H1 (cell line): ENCODE data around the gene PROCR. TPM values are rescaled to one million over a fixed set of nuclear protein-coding genes. Genes with fewer than 3 reads are reported as not detected.

Experiments
- CTCF ChIA-PET: fragments of 300-600 bp; sonication (Branson Sonifier 250); formaldehyde crosslinking; loops from one replicate; lab custom pipeline; 2021; ENCODE audit not compliant: partially characterized antibody; lab: Charles Lee
- POLR2A ChIA-PET: fragments of 300-600 bp; sonication (Branson Sonifier 250); formaldehyde crosslinking; loops from one replicate; lab custom pipeline; 2021; ENCODE audit warnings: inconsistent platforms; ENCODE audit not compliant: partially characterized antibody; lab: Charles Lee
- DNase-seq, 2 experiments: peaks; one replicate each; pipeline versions ENCODE4 v3.0.0 to v3.0.0-alpha.2; 2010 to 2022; ENCODE audit warnings: low spot score in 2 of 2, low read depth in 1 of 2, mixed read lengths in 1 of 2
- FAIRE-seq: peaks from 2 replicates; lab custom pipeline; 2011; peaks lifted over from hg19 to GRCh38; lab: Jason Lieb, UNC
- H2AFZ ChIP-seq: 2 replicates; pipeline ENCODE4 v1.8.1; 2012; ENCODE audit warnings: low read length, inconsistent platforms
- H2AK5ac ChIP-seq: 2 replicates; pipeline ENCODE4 v1.6.1; 2013; ENCODE audit warnings: low read depth, low read length
- H2BK120ac ChIP-seq: replicated peaks from 2 replicates; pipeline ENCODE3; 2013; ENCODE audit warnings: low read depth, low read length, inconsistent platforms
- H2BK12ac ChIP-seq: 2 replicates; pipeline ENCODE4 v1.6.1; 2013; ENCODE audit warnings: low read depth, low read length
- H2BK15ac ChIP-seq: 2 replicates; pipeline ENCODE4 v1.6.1; 2013; ENCODE audit warnings: low read length
- H2BK20ac ChIP-seq: 2 replicates; pipeline ENCODE4 v1.6.1; 2013; ENCODE audit warnings: low read length
- H2BK5ac ChIP-seq: 2 replicates; pipeline ENCODE4 v1.6.1; 2013; ENCODE audit warnings: low read depth, low read length
- H3K14ac ChIP-seq: 2 replicates; pipeline ENCODE4 v1.6.1; 2013; ENCODE audit warnings: inconsistent platforms; ENCODE audit not compliant: insufficient read length
- H3K18ac ChIP-seq: 2 replicates; pipeline ENCODE4 v1.6.1; 2013; ENCODE audit warnings: low read length; ENCODE audit errors: extremely low read depth
- H3K23ac ChIP-seq: 2 replicates; pipeline ENCODE4 v1.6.1; 2013; ENCODE audit warnings: inconsistent platforms; ENCODE audit not compliant: insufficient read length
- H3K23me2 ChIP-seq: 2 replicates; pipeline ENCODE4 v1.6.1; 2013; ENCODE audit warnings: low read depth, low read length
- H3K27ac ChIP-seq: 2 replicates; pipeline ENCODE4 v1.6.1; 2011; ENCODE audit warnings: low read depth, low read length, inconsistent platforms
- H3K27me3 ChIP-seq, 4 experiments: replicated peaks in 1 of 4; 1 replicate in 1 of 4; 2 replicates in 3 of 4; pipeline versions ENCODE4 v1.6.1 to v1.8.1; 2011 to 2013; ENCODE audit warnings: low read length in 3 of 4, mild to moderate bottlenecking in 3 of 4, inconsistent platforms in 2 of 4, mixed read lengths in 2 of 4, moderate library complexity in 1 of 4; ENCODE audit not compliant: control insufficient read depth in 3 of 4, insufficient read depth in 3 of 4; ENCODE audit errors: extremely low read depth in 1 of 4
- H3K36me3 ChIP-seq, 4 experiments: 2 replicates each; pipeline versions ENCODE4 v1.6.1 to v1.8.1; 2011 to 2013; ENCODE audit warnings: mild to moderate bottlenecking in 4 of 4, low read length in 3 of 4, moderate library complexity in 2 of 4, control low read depth in 1 of 4, inconsistent platforms in 1 of 4; ENCODE audit not compliant: insufficient read depth in 4 of 4, control insufficient read depth in 2 of 4
- H3K4ac ChIP-seq: replicated peaks from 2 replicates; pipeline ENCODE3; 2013; ENCODE audit warnings: low read length, low read depth, mixed read lengths, inconsistent platforms; ENCODE audit not compliant: insufficient read length
- H3K4me1 ChIP-seq, 4 experiments: replicated peaks in 1 of 4; 1 replicate in 1 of 4; 2 replicates in 3 of 4; pipeline versions ENCODE4 v1.6.1 to v1.8.1; 2011 to 2013; ENCODE audit warnings: low read length in 3 of 4, inconsistent platforms in 2 of 4, mixed read lengths in 1 of 4; ENCODE audit not compliant: insufficient read depth in 4 of 4, control insufficient read depth in 3 of 4
- H3K4me2 ChIP-seq, 2 experiments: 2 replicates each; pipeline versions ENCODE4 v1.6.1 to v1.8.1; 2011 to 2013; ENCODE audit warnings: low read depth in 2 of 2, low read length in 2 of 2, control low read depth in 1 of 2, inconsistent platforms in 1 of 2, mild to moderate bottlenecking in 1 of 2; ENCODE audit not compliant: insufficient read depth in 1 of 2
- H3K4me3 ChIP-seq, 4 experiments: fragments of 200-600, 300-600 bp in 1 of 4; sonication (generic), shearing (Covaris generic), sonication (Bioruptor Twin) in 1 of 4; 2 replicates each; pipeline versions ENCODE4 v1.5.1 to v1.8.1; 2011 to 2016; ENCODE audit warnings: low read length in 4 of 4, low read depth in 3 of 4, control low read depth in 2 of 4, inconsistent platforms in 2 of 4, mild to moderate bottlenecking in 2 of 4, mixed read lengths in 1 of 4, moderate library complexity in 1 of 4; ENCODE audit not compliant: insufficient read depth in 2 of 4; ENCODE audit errors: extremely low read depth in 1 of 4
- H3K56ac ChIP-seq: replicated peaks from 2 replicates; pipeline ENCODE3; 2013; ENCODE audit warnings: low read depth, mild to moderate bottlenecking, mixed read lengths, low read length, inconsistent platforms; ENCODE audit not compliant: insufficient read length
- H3K79me1 ChIP-seq: 2 replicates; pipeline ENCODE4 v1.6.1; 2013; ENCODE audit warnings: low read depth, low read length, control low read depth
- H3K79me2 ChIP-seq, 2 experiments: 2 replicates each; pipeline versions ENCODE4 v1.6.1 to v1.8.1; 2012 to 2013; ENCODE audit warnings: low read length in 2 of 2, mild to moderate bottlenecking in 2 of 2, inconsistent platforms in 1 of 2; ENCODE audit not compliant: insufficient read depth in 2 of 2, control insufficient read depth in 1 of 2
- H3K9ac ChIP-seq, 4 experiments: replicated peaks in 1 of 4; 1 replicate in 1 of 4; 2 replicates in 3 of 4; pipeline versions ENCODE4 v1.6.1 to v1.8.1; 2011 to 2013; ENCODE audit warnings: low read depth in 3 of 4, low read length in 3 of 4, control low read depth in 2 of 4, mild to moderate bottlenecking in 2 of 4, moderate library complexity in 2 of 4, inconsistent platforms in 1 of 4; ENCODE audit errors: extremely low read depth in 1 of 4
- H3K9me3 ChIP-seq, 2 experiments: 2 replicates each; pipeline versions ENCODE4 v1.6.1 to v1.8.1; 2012 to 2013; ENCODE audit warnings: mild to moderate bottlenecking in 2 of 2, moderate library complexity in 2 of 2, control low read depth in 1 of 2, inconsistent platforms in 1 of 2, low read depth in 1 of 2, low read length in 1 of 2, mixed read lengths in 1 of 2; ENCODE audit not compliant: insufficient read depth in 2 of 2
- H4K20me1 ChIP-seq, 2 experiments: replicated peaks in 1 of 2; 2 replicates each; pipeline versions ENCODE3 to v1.8.1; 2011 to 2013; ENCODE audit warnings: inconsistent platforms in 2 of 2, low read length in 2 of 2, mild to moderate bottlenecking in 1 of 2; ENCODE audit not compliant: insufficient read depth in 2 of 2, control insufficient read depth in 1 of 2
- H4K5ac ChIP-seq: 2 replicates; pipeline ENCODE4 v1.6.1; 2013; ENCODE audit warnings: low read length, low read depth, mixed read lengths, inconsistent platforms; ENCODE audit not compliant: insufficient read length
- H4K8ac ChIP-seq: 2 replicates; pipeline ENCODE4 v1.8.0; 2013; ENCODE audit warnings: mild to moderate bottlenecking, moderate library complexity, low read length, inconsistent platforms; ENCODE audit not compliant: insufficient read depth; ENCODE audit errors: extremely low read depth
- H4K91ac ChIP-seq: replicated peaks from 2 replicates; pipeline ENCODE3; 2013; ENCODE audit warnings: low read length, mixed read lengths, inconsistent platforms; ENCODE audit not compliant: insufficient read length
- BACH1 ChIP-seq: IDR thresholded peaks from 2 replicates; pipeline ENCODE4 v1.6.1; 2012; ENCODE audit warnings: low read length, improper control_type of control experiment
- CBX5 ChIP-seq: fragments of 300-800, 300-1000 bp; sonication (generic); IDR thresholded peaks from 2 replicates; pipeline ENCODE4 v1.7.1; 2016; ENCODE audit warnings: antibody characterized with exemption, low read length, low read depth
- JUND ChIP-seq: IDR thresholded peaks from 2 replicates; pipeline ENCODE4 v1.6.1; 2011; ENCODE audit warnings: mild to moderate bottlenecking, improper control_type of control experiment, low read length
- POLR2AphosphoS5 ChIP-seq: IDR thresholded peaks from 2 replicates; pipeline ENCODE4 v1.6.1; 2011; ENCODE audit warnings: low read depth, low read length
- RNF2 ChIP-seq: fragments of 200-900, 300-1000 bp; sonication (generic); IDR thresholded peaks from 2 replicates; pipeline ENCODE4 v1.7.1; 2016; ENCODE audit warnings: borderline replicate concordance, low read depth, mild to moderate bottlenecking, antibody characterized with exemption, low read length; ENCODE audit not compliant: poor library complexity, severe bottlenecking; ENCODE audit errors: missing control alignments
- SP4 ChIP-seq: IDR thresholded peaks from 2 replicates; pipeline ENCODE4 v1.6.1; 2012; ENCODE audit warnings: low read length, inconsistent platforms
- YY1 ChIP-seq: IDR thresholded peaks from 2 replicates; pipeline ENCODE4 v1.6.1; 2011; ENCODE audit warnings: low read depth, mild to moderate bottlenecking, low read length
- WGBS, 2 experiments: shearing (Covaris generic) in 1 of 2; methylation state at CpG; one replicate each; pipeline versions ENCODE4 v1.1.6 to v1.1.7; 2013 to 2015; ENCODE audit warnings: low lambda C conversion rate in 2 of 2, mixed read lengths in 2 of 2, inconsistent platforms in 1 of 2, low coverage in 1 of 2, missing lambda C conversion rate in 1 of 2; ENCODE audit not compliant: insufficient replicate concordance in 2 of 2, insufficient coverage in 1 of 2, insufficient read length in 1 of 2; ENCODE audit errors: extremely low coverage in 1 of 2, missing lambda C conversion rate in 1 of 2; 5-methylcytosine and 5-hydroxymethylcytosine counted together
- polyA plus RNA-seq, 7 experiments: library from polyadenylated mRNA; depleted of rRNA in 3 of 7; stranded (reverse) in 5 of 7; unstranded in 2 of 7; fragments of >200 nt in 5 of 7; fragments of 200-250 nt in 2 of 7; gene quantifications; 1 replicate in 5 of 7; 2 replicates in 1 of 7; 4 replicates in 1 of 7; pipeline versions ENCODE4 v1.2.1 to v1.2.3, GENCODE V29; 2011 to 2013; ENCODE audit warnings: missing spikeins in 2 of 7, mixed read lengths in 2 of 7
- total RNA-seq: library from RNA; stranded (reverse); fragmentation: NEBNext Ultra II Directional; extraction: Animal tissue kit (Norgen Biotek cat#: 25700); gene quantifications from 2 replicates; pipeline ENCODE4 v1.2.1, GENCODE V29; 2021
- TF ChIP-seq, protein P1 (sequence below): IDR thresholded peaks from 2 replicates; pipeline ENCODE4 v1.6.1; 2011; ENCODE audit warnings: low read length, improper control_type of control experiment

The PROCR gene
- total and polyA plus RNA-seq, 2 of the 8 experiments (the other 6 are each of a cell fraction or from before 2014, with no cell fraction given): 21.3 to 42.9 TPM

DNA sequence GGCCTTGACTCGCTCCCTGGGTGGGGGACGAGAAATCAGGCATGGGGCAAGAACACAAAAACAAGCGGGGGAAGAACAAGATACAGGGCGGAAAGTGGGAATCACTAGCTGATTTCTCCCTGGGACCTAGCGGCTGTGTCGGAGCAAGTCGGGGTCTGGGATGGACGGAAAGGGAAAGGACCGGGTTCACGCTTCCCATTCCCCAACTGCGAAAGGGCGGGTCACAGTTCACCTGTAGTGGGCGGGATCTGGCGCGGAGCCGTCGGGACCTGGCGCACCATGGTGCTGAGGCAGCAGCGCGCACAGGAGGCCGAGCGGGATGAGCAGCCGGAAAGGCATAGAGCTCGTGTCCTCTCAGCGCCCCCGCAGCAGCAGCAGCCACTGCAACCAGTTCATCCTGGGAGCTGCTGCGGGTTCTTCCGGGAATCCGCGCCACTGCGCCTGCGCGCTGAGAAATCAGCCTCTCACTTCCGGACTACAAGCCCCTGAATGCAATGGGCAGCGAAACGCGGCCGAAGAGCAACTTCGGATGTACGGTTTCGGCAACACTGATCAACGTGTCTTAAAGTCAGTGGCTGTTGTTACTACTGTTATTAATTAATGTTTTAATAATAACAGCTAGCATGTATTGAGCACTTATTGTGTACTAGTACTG, 24.8 kb upstream of the PROCR start, which contains the start of gene EDEM2:
TSS of gene EDEM2 (minus strand) at position 417 of the 655 bp plus-strand sequence. CDS start at position 339, 78 bp downstream.
- peak within 1 kb of the TSS; percentile 89 to 96 for H3K4me2 ChIP-seq
- H3K4ac ChIP-seq: peak within 1 kb of the TSS; percentile 46
- no peak within 1 kb of the TSS for H2BK120ac ChIP-seq
- H3K56ac ChIP-seq: peak within 1 kb of the TSS; percentile 93
- peaks cover 1 to 13% (median 3%) of the 10 kb centered on the region in 4 experiments; a peak in 3 of 8 replicates for H3K36me3 ChIP-seq
- H4K91ac ChIP-seq: peak within 1 kb of the TSS; percentile 70
- FAIRE-seq (peak; percentile 24), DNase-seq (peak; percentile 96 to 97)
- no peaks in the 10 kb centered on the region for H4K20me1 ChIP-seq
- H2BK12ac ChIP-seq: peak within 1 kb of the TSS; percentile 81; the same call in 1 of the 2 replicates
- H3K9me3 ChIP-seq: no peaks in the 10 kb centered on the region
- ChIA-PET CTCF (interaction anchor here (0.8 to 7.6 kb wide), 18 partner anchors 8 to 158 kb away, joined by 3 to 135 read pairs (median 4); no protein-coding TSS in a partner anchor), POLR2A (interaction anchor here (0.6 to 3.4 kb wide), 14 partner anchors 9 to 143 kb away, joined by 3 to 27 read pairs (median 4); partner anchors contain the start of genes EIF6 and MMP24OS)
- peak within 1 kb of the TSS; percentile 95 for H2BK5ac ChIP-seq
- peaks cover 8% of the 10 kb centered on the region for H3K23me2 ChIP-seq
- peak within 1 kb of the TSS; percentile 95 for H3K18ac ChIP-seq
- H3K27ac ChIP-seq: peak within 1 kb of the TSS; percentile 68; the same call in 1 of the 2 replicates
- H2BK20ac ChIP-seq: no peak within 1 kb of the TSS
- WGBS, 2 experiments: 1% methylated on average over 42 of the region's 42 CpGs; no CpG with 5 or more reads in 1 of the 2 experiments
- H2BK15ac ChIP-seq: 0 out of 2 replicates have a peak within 1 kb of the TSS, but pooled peaks have one; percentile 31
- no peak within 1 kb of the TSS for H3K23ac ChIP-seq
- no peaks in the 10 kb centered on the region for H3K27me3 ChIP-seq
- H3K79me2 ChIP-seq: no peaks in the 10 kb centered on the region
- H3K4me3 ChIP-seq: peak within 1 kb of the TSS; percentile 86 to 94 (median 90)
- peak within 1 kb of the TSS; percentile 75 for H4K5ac ChIP-seq
- H3K9ac ChIP-seq: peak within 1 kb of the TSS in 3 of 4 experiments; percentile 58 to 87 (median 69); a peak in 6 of 7 replicates
- H3K14ac ChIP-seq: no peak within 1 kb of the TSS
- H3K4me1 ChIP-seq: 0 out of 7 replicates have a peak, but pooled peaks cover 0 to 3% (median 0%) of the 10 kb centered on the region in 4 experiments
- H3K79me1 ChIP-seq: no peaks in the 10 kb centered on the region
- peak within 1 kb of the TSS; percentile 42; the same call in 1 of the 2 replicates for H4K8ac ChIP-seq
- peak within 1 kb of the TSS; percentile 77 for H2AFZ ChIP-seq
- no peak within 1 kb of the TSS for H2AK5ac ChIP-seq
- TF ChIP-seq YY1: 0 out of 2 replicates have a peak, but pooled peaks have one; percentile 43
- TF ChIP-seq JUND: no peak
- no peak for TF ChIP-seq SP4
- peak; percentile 54; the same call in 1 of the 2 replicates for TF ChIP-seq POLR2AphosphoS5
- no peak for TF ChIP-seq BACH1
- no peak for TF ChIP-seq CBX5
- TF ChIP-seq, protein P1, sequence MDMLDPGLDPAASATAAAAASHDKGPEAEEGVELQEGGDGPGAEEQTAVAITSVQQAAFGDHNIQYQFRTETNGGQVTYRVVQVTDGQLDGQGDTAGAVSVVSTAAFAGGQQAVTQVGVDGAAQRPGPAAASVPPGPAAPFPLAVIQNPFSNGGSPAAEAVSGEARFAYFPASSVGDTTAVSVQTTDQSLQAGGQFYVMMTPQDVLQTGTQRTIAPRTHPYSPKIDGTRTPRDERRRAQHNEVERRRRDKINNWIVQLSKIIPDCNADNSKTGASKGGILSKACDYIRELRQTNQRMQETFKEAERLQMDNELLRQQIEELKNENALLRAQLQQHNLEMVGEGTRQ: no peak
- no peak for TF ChIP-seq RNF2
